ENCODE measurements around the gene MN1.

GRCh38 chr22:27782088-27782487 is 19.5 kb downstream of the MN1 start:
- TF ChIP-seq REST (IDR thresholded peaks at IDR 0.05; ENCODE audit: insufficient replicate concordance, low read depth), result no peak
- TF ChIP-seq CTCF (IDR thresholded peaks at IDR 0.05; ENCODE audit: insufficient read depth, low read length), result no peak
